K562 (cell line): Measurements from ENCODE around the gene CCDC85C. TPM values are rescaled to one million over a fixed set of nuclear protein-coding genes. Genes with fewer than 3 reads are reported as not detected.

Source experiments
- ATAC-seq: fragments of 200-7000 bp; cut with Tn5 transposase; 3 replicates; pipeline ENCODE4 v1.9.1; 2020; ENCODE audit warnings: moderate library complexity
- BruUV-seq: library from RNA; stranded (reverse); fragments of 400-500 nt; replicated peaks from 2 replicates; lab custom pipeline; 2021; lab: Mats Ljungman, UMichigan
- CTCF ChIA-PET: fragments of 300-600 bp; formaldehyde crosslinking; extraction: SDS; loops from one replicate; lab custom pipeline; 2021; ENCODE audit warnings: low intra/inter-chr PET ratio; lab: Yijun Ruan, JAX
- POLR2A ChIA-PET: fragments of 300-600, 350-650 bp; sonication (Branson Sonifier 250); formaldehyde crosslinking; extraction: SDS; loops from one replicate; lab custom pipeline; 2021; ENCODE audit warnings: antibody characterized with exemption, inconsistent platforms; lab: Yijun Ruan, JAX
- DNase-seq, 4 experiments: peaks; one replicate each; pipeline versions ENCODE4 v3.0.0 to v3.0.0-alpha.2; 2011 to 2018; ENCODE audit warnings: low spot score in 3 of 4, mixed read lengths in 3 of 4; ENCODE audit errors: extremely low read depth in 1 of 4
- FAIRE-seq: peaks from 2 replicates; lab custom pipeline; 2011; peaks lifted over from hg19 to GRCh38; lab: Jason Lieb, UNC
- H2AFZ ChIP-seq: 2 replicates; pipeline ENCODE4 v1.6.0; 2011; ENCODE audit warnings: low read depth, low read length, control low read depth, inconsistent platforms
- H3K27ac ChIP-seq: fragments of 200-600 bp; 3 replicates; pipeline ENCODE4 v1.8.0; 2011; ENCODE audit warnings: low read depth, mild to moderate bottlenecking, control low read depth, inconsistent platforms, low read length, moderate library complexity, mixed read lengths; ENCODE audit errors: extremely low read depth
- H3K27me3 ChIP-seq, 2 experiments: fragments of 300-600 bp in 1 of 2; 2 replicates in 1 of 2; 3 replicates in 1 of 2; pipeline versions ENCODE4 v1.6.0 to v1.8.0; 2011; ENCODE audit warnings: inconsistent platforms in 2 of 2, low read length in 2 of 2, mild to moderate bottlenecking in 1 of 2, mixed read lengths in 1 of 2, moderate library complexity in 1 of 2; ENCODE audit not compliant: control insufficient read depth in 2 of 2, insufficient read depth in 2 of 2
- H3K36me3 ChIP-seq: fragments of 300-600 bp; 3 replicates; pipeline ENCODE4 v1.8.0; 2011; ENCODE audit warnings: mild to moderate bottlenecking, low read length, inconsistent platforms; ENCODE audit not compliant: control insufficient read depth, insufficient read depth
- H3K4me1 ChIP-seq, 2 experiments: fragments of 200-600 bp in 1 of 2; replicated peaks in 1 of 2; 2 replicates in 1 of 2; 3 replicates in 1 of 2; pipeline versions ENCODE4 v1.5.1 to v1.8.0; 2011; ENCODE audit warnings: inconsistent platforms in 2 of 2, low read length in 2 of 2, mild to moderate bottlenecking in 1 of 2, mixed read lengths in 1 of 2, moderate library complexity in 1 of 2; ENCODE audit not compliant: control insufficient read depth in 2 of 2, insufficient read depth in 2 of 2
- H3K4me2 ChIP-seq: 2 replicates; pipeline ENCODE4 v1.6.1; 2011; ENCODE audit warnings: low read length, control low read depth, inconsistent platforms, mixed read lengths; ENCODE audit not compliant: insufficient read depth
- H3K4me3 ChIP-seq: fragments of 200-600 bp; sonication (generic), shearing (Covaris generic); 2 replicates; pipeline ENCODE4 v1.5.1; 2016; ENCODE audit warnings: control low read depth, inconsistent platforms
- H3K79me2 ChIP-seq: fragments of 200-600 bp; 3 replicates; pipeline ENCODE4 v1.8.0; 2011; ENCODE audit warnings: low read length, inconsistent platforms; ENCODE audit not compliant: control insufficient read depth, insufficient read depth
- H3K9ac ChIP-seq, 2 experiments: 2 replicates each; pipeline versions ENCODE4 v1.6.0 to v1.6.1; 2011; ENCODE audit warnings: low read depth in 2 of 2, low read length in 2 of 2, control low read depth in 1 of 2, inconsistent platforms in 1 of 2, mild to moderate bottlenecking in 1 of 2, mixed read lengths in 1 of 2; ENCODE audit not compliant: insufficient read depth in 1 of 2
- H3K9me1 ChIP-seq: one replicate; pipeline ENCODE4 v1.6.0; 2011; ENCODE audit warnings: inconsistent platforms, mild to moderate bottlenecking, low read length, moderate library complexity; ENCODE audit not compliant: control insufficient read depth, insufficient read depth
- H3K9me3 ChIP-seq: replicated peaks from 2 replicates; pipeline ENCODE4 v1.5.1; 2011; ENCODE audit warnings: low read depth, low read length, inconsistent platforms; ENCODE audit not compliant: control insufficient read depth, insufficient read depth
- H4K20me1 ChIP-seq: replicated peaks from 2 replicates; pipeline ENCODE4 v1.6.1; 2011; ENCODE audit warnings: low read length, inconsistent platforms, mixed read lengths; ENCODE audit not compliant: control insufficient read depth, insufficient read depth
- BCOR ChIP-seq: fragments of 450-650 bp; IDR thresholded peaks from 2 replicates; pipeline ENCODE4 v1.6.1; 2016
- BRCA1 ChIP-seq, 2 experiments: fragments of 450-650 bp in 1 of 2; sonication (generic) in 1 of 2; formaldehyde crosslinking in 1 of 2; IDR thresholded peaks; 2 replicates each; pipeline versions ENCODE4 v1.5.0 to v1.6.1; 2017 to 2020; ENCODE audit warnings: mild to moderate bottlenecking in 1 of 2, missing genetic modification reagents in 1 of 2
- C11orf30 ChIP-seq: fragments of 450-650 bp; IDR thresholded peaks from 2 replicates; pipeline ENCODE4 v1.6.1; 2016; ENCODE audit warnings: low read depth, mild to moderate bottlenecking
- CBFA2T2 ChIP-seq: fragments of 450-650 bp; conservative IDR thresholded peaks from 2 replicates; pipeline ENCODE4 v1.6.1; 2017; ENCODE audit warnings: mild to moderate bottlenecking
- SIX5 ChIP-seq, 2 experiments: IDR thresholded peaks; 2 replicates each; pipeline ENCODE4 v1.6.1; 2011; ENCODE audit warnings: low read length in 2 of 2, borderline replicate concordance in 1 of 2, low read depth in 1 of 2, mild to moderate bottlenecking in 1 of 2, moderate library complexity in 1 of 2; ENCODE audit not compliant: insufficient read depth in 1 of 2
- SP2 ChIP-seq: IDR thresholded peaks from 2 replicates; pipeline ENCODE4 v1.6.1; 2011; ENCODE audit warnings: mild to moderate bottlenecking, low read depth, low read length, moderate library complexity; ENCODE audit not compliant: poor library complexity, severe bottlenecking; ENCODE audit errors: extremely low read depth
- ZBTB12 ChIP-seq: fragments of 250-450 bp; sonication (Bioruptor Pico); IDR thresholded peaks from 2 replicates; pipeline ENCODE4 v1.4.0; 2020
- ZBTB33 ChIP-seq: sonication (generic); formaldehyde crosslinking; IDR thresholded peaks from 2 replicates; pipeline ENCODE4 v1.8.1; 2023; ENCODE audit warnings: mild to moderate bottlenecking, missing genetic modification reagents
- ZBTB7A ChIP-seq: IDR thresholded peaks from 2 replicates; pipeline ENCODE4 v1.6.1; 2011; ENCODE audit warnings: low read depth, mild to moderate bottlenecking, low read length, moderate library complexity, borderline replicate concordance; ENCODE audit not compliant: control insufficient read depth
- WGBS: fragments of 100-300 bp; shearing (Covaris generic); methylation state at CpG from one replicate; pipeline ENCODE4 v1.1.6; 2016; ENCODE audit warnings: low coverage, mixed read lengths; ENCODE audit not compliant: insufficient coverage; ENCODE audit errors: missing lambda C conversion rate; 5-methylcytosine and 5-hydroxymethylcytosine counted together
- in situ Hi-C: fragments of 300-500 bp; cut with MboI; formaldehyde crosslinking; loops from 4 replicates; pipeline ENCODE4 v1.15.0; 2018; ENCODE audit warnings: inconsistent platforms, mixed read lengths
- intact Hi-C: fragments of 100-400 bp; cut with micrococcal nuclease; formaldehyde crosslinking; loops from 2 replicates; pipeline ENCODE4 v1.14.2; 2022
- polyA plus RNA-seq, 8 experiments: library from polyadenylated mRNA; depleted of rRNA in 4 of 8; stranded (reverse) in 5 of 8; unstranded in 3 of 8; fragments of >200 nt; fragmentation: Nextera tagmentation in 2 of 8; fragmentation: Illumina TruSeq in 1 of 8; extraction: Ambion mirVana in 2 of 8; extraction: Trizol in 1 of 8; gene quantifications; 2 replicates each; pipeline versions ENCODE4 v1.2.1 to v1.2.3, GENCODE V29; 2011 to 2014; ENCODE audit warnings: inconsistent platforms in 1 of 8, missing spikeins in 1 of 8
- total RNA-seq, 7 experiments: library from RNA; depleted of rRNA in 6 of 7; stranded (reverse); fragments of >200 nt in 6 of 7; fragmentation: Illumina TruSeq in 2 of 7; extraction: Trizol in 2 of 7; gene quantifications; 2 replicates each; pipeline versions ENCODE4 v1.2.1 to v1.2.3, GENCODE V29; 2011 to 2021; ENCODE audit warnings: low replicate concordance in 1 of 7

The CCDC85C gene
- total and polyA plus RNA-seq, 9 of the 15 experiments (the other 6 are each of a cell fraction or from before 2014, with no cell fraction given) = 0.18 to 22.0 (median 6.3) TPM

DNA sequence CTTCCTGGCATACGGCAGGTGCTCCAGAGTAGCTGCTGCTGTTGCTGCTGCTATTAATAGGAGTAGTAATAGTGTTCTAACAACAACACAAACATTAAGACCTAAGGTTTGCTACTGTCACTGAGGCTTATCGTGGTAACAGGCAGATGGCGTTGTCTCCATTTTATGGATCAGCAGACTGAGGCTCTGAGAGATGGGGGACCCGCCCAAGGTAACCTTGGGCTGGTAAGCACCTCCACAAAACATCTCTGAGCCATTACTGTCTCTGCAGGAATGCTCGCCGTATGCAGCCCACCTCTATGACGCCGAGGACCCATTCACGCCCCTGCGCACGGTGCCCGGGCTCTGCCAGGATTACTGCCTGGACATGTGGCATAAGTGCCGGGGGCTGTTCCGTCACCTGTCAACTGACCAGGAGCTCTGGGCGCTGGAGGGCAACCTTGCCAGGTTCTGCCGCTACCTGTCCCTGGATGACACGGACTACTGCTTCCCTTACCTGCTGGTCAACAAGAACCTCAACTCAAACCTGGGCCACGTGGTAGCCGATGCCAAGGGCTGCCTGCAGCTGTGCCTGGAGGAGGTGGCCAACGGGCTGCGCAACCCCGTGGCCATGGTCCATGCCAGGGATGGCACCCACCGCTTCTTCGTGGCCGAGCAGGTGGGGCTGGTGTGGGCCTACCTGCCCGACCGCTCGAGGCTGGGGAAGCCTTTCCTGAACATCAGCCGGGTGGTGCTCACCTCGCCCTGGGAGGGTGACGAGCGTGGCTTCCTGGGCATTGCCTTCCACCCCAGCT, 48.1 kb upstream of the CCDC85C start (continued):
- TF ChIP-seq ZBTB33 (CRISPR knock-in tag) (no peak), BRCA1 (IDR thresholded peaks at IDR 0.05) (no peak), BRCA1 (CRISPR knock-in tag; IDR thresholded peaks at IDR 0.05) (no peak), CBFA2T2 (no peak), ZBTB7A (no peak), SP2 (no peak)

GRCh38 chr14:99650189-99650588, 46.2 kb upstream of the CCDC85C start:
- DNase-seq (no peak), ATAC-seq (no peak), FAIRE-seq (no peak)
- Histone ChIP-seq H3K27me3 (peaks cover 3 to 61% of the 10 kb centered on the region in 2 experiments; a peak in 4 of 5 replicates), H3K4me1 (peaks cover 0 to 8% of the 10 kb centered on the region in 2 experiments; a peak in 2 of 5 replicates), H3K9ac (no peak overlapping the region), H3K9me3 (no peaks in the 10 kb centered on the region), H3K36me3 (no peaks in the 10 kb centered on the region), H4K20me1 (peaks cover 5% of the 10 kb centered on the region; the same call in 1 of the 2 replicates), H3K27ac (no peak overlapping the region), H3K4me2 (no peak overlapping the region), H2AFZ (no peak overlapping the region), H3K4me3 (no peak overlapping the region), H3K9me1 (no peaks in the 10 kb centered on the region), H3K79me2 (no peaks in the 10 kb centered on the region)
- no TSS peak for BruUV-seq
- in situ Hi-C loops = no loop called here
- ChIA-PET POLR2A (no interaction called here), CTCF (no interaction called here)
- intact Hi-C loops = no loop called here
- 2% methylated on average over 6 of the region's 9 CpGs for WGBS
- no peak for TF ChIP-seq BCOR
- no peak for TF ChIP-seq ZBTB12 (CRISPR knock-in tag)
- no peak for TF ChIP-seq SIX5 (IDR thresholded peaks at IDR 0.05; ENCODE audit: borderline replicate concordance in 1 of 2, insufficient read depth in 1 of 2, low read depth in 1 of 2, low read length in 2 of 2)
- TF ChIP-seq C11orf30 = no peak
